HepG2 (cell line): ENCODE data around the gene ITIH3. TPM values are rescaled to one million over a fixed set of nuclear protein-coding genes. Genes with fewer than 3 reads are reported as not detected.

Source experiments
- AGO1 ChIP-seq: fragments of 200-400 bp; formaldehyde crosslinking; IDR thresholded peaks from 2 replicates; pipeline ENCODE4 v1.6.1; 2017; ENCODE audit warnings: mild to moderate bottlenecking, low read depth, low read length, moderate library complexity; ENCODE audit not compliant: poor library complexity, severe bottlenecking
- CREM ChIP-seq, 2 experiments: sonication (generic) in 1 of 2; formaldehyde crosslinking in 1 of 2; IDR thresholded peaks; 2 replicates each; pipeline versions ENCODE4 v1.4.0 to v1.6.1; 2016 to 2020; ENCODE audit warnings: antibody characterized with exemption in 1 of 2, mild to moderate bottlenecking in 1 of 2, missing genetic modification reagents in 1 of 2
- ELK4 ChIP-seq: sonication (generic); formaldehyde crosslinking; IDR thresholded peaks from 2 replicates; pipeline ENCODE4 v1.9.0; 2021; ENCODE audit warnings: missing genetic modification reagents, borderline replicate concordance
- GPBP1L1 ChIP-seq: sonication (generic); formaldehyde crosslinking; IDR thresholded peaks from 2 replicates; pipeline ENCODE4 v1.5.0; 2020; ENCODE audit warnings: mild to moderate bottlenecking, missing genetic modification reagents
- HNF4G ChIP-seq, 2 experiments: sonication (generic) in 1 of 2; formaldehyde crosslinking in 1 of 2; IDR thresholded peaks; 2 replicates each; pipeline versions ENCODE4 v1.4.0 to v1.6.1; 2011 to 2020; ENCODE audit warnings: borderline replicate concordance in 2 of 2, low read depth in 2 of 2, mild to moderate bottlenecking in 2 of 2, low read length in 1 of 2, missing genetic modification reagents in 1 of 2, moderate library complexity in 1 of 2
- ISX ChIP-seq: sonication (generic); formaldehyde crosslinking; conservative IDR thresholded peaks from 2 replicates; pipeline ENCODE4 v1.5.0; 2020; ENCODE audit warnings: missing genetic modification reagents
- KMT2A ChIP-seq: sonication (generic); formaldehyde crosslinking; IDR thresholded peaks from 2 replicates; pipeline ENCODE4 v1.4.0; 2020; ENCODE audit warnings: missing genetic modification reagents
- PCBP2 ChIP-seq: fragments of 200-400 bp; formaldehyde crosslinking; optimal IDR thresholded peaks from 2 replicates; pipeline ENCODE3; 2018; ENCODE audit warnings: low read length, low read depth; ENCODE audit not compliant: poor library complexity, severe bottlenecking
- PHF21A ChIP-seq: sonication (generic); formaldehyde crosslinking; IDR thresholded peaks from 2 replicates; pipeline ENCODE4 v1.5.0; 2020; ENCODE audit warnings: mild to moderate bottlenecking, missing genetic modification reagents
- PRDM4 ChIP-seq: sonication (generic); formaldehyde crosslinking; IDR thresholded peaks from 2 replicates; pipeline ENCODE4 v1.9.0; 2021; ENCODE audit warnings: missing genetic modification reagents, borderline replicate concordance
- REPIN1 ChIP-seq: sonication (generic); formaldehyde crosslinking; IDR thresholded peaks from 2 replicates; pipeline ENCODE4 v1.8.0; 2022; ENCODE audit warnings: missing genetic modification reagents, low read depth, mild to moderate bottlenecking, borderline replicate concordance
- USF2 ChIP-seq, 2 experiments: sonication (generic) in 1 of 2; formaldehyde crosslinking in 1 of 2; IDR thresholded peaks; 2 replicates each; pipeline versions ENCODE4 v1.5.1 to v1.6.1; 2011 to 2020; ENCODE audit warnings: borderline replicate concordance in 1 of 2, low read depth in 1 of 2, low read length in 1 of 2, mild to moderate bottlenecking in 1 of 2, missing genetic modification reagents in 1 of 2, moderate library complexity in 1 of 2
- YEATS2 ChIP-seq: sonication (generic); formaldehyde crosslinking; IDR thresholded peaks from 2 replicates; pipeline ENCODE4 v1.4.0; 2020; ENCODE audit warnings: missing genetic modification reagents, borderline replicate concordance
- ZC3H4 ChIP-seq: sonication (generic); formaldehyde crosslinking; IDR thresholded peaks from 2 replicates; pipeline ENCODE4 v1.4.0; 2020; ENCODE audit warnings: missing genetic modification reagents, borderline replicate concordance
- ZNF207 ChIP-seq: fragments of 450-650 bp; IDR thresholded peaks from 2 replicates; pipeline ENCODE4 v1.6.1; 2016; ENCODE audit warnings: antibody characterized with exemption, borderline replicate concordance
- ZNF230 ChIP-seq: sonication (generic); formaldehyde crosslinking; IDR thresholded peaks from 2 replicates; pipeline ENCODE4 v1.4.0; 2020; ENCODE audit warnings: mild to moderate bottlenecking, missing genetic modification reagents
- ZNF232 ChIP-seq: sonication (generic); formaldehyde crosslinking; IDR thresholded peaks from 2 replicates; pipeline ENCODE4 v1.4.0; 2020; ENCODE audit warnings: missing genetic modification reagents, borderline replicate concordance
- ZNF260 ChIP-seq: sonication (generic); formaldehyde crosslinking; IDR thresholded peaks from 2 replicates; pipeline ENCODE4 v1.4.0; 2020; ENCODE audit warnings: missing genetic modification reagents, low read depth, mild to moderate bottlenecking, borderline replicate concordance
- ZNF550 ChIP-seq: sonication (generic); formaldehyde crosslinking; IDR thresholded peaks from 2 replicates; pipeline ENCODE4 v1.4.0; 2020; ENCODE audit warnings: mild to moderate bottlenecking, missing genetic modification reagents, borderline replicate concordance
- ZNF607 ChIP-seq: sonication (generic); formaldehyde crosslinking; IDR thresholded peaks from 2 replicates; pipeline ENCODE4 v1.5.1; 2020; ENCODE audit warnings: missing genetic modification reagents, mild to moderate bottlenecking, borderline replicate concordance
- ZNF775 ChIP-seq: sonication (generic); formaldehyde crosslinking; IDR thresholded peaks from 2 replicates; pipeline ENCODE4 v1.4.0; 2020; ENCODE audit warnings: missing genetic modification reagents, mild to moderate bottlenecking, moderate library complexity, borderline replicate concordance
- polyA plus RNA-seq, 8 experiments: library from polyadenylated mRNA; depleted of rRNA in 3 of 8; stranded (reverse) in 7 of 8; unstranded in 1 of 8; fragments of >200 nt; fragmentation: Illumina TruSeq in 4 of 8; extraction: Trizol in 4 of 8; gene quantifications; 2 replicates each; pipeline versions ENCODE4 v1.2.1 to v1.2.3, GENCODE V29; 2011 to 2016; ENCODE audit warnings: low read depth in 4 of 8, missing spikeins in 1 of 8, mixed read lengths in 1 of 8; ENCODE audit not compliant: insufficient read depth in 1 of 8
- total RNA-seq, 5 experiments: library from RNA; depleted of rRNA; stranded (reverse); fragments of >200 nt; fragmentation: Illumina TruSeq; extraction: Trizol; gene quantifications; 2 replicates each; pipeline ENCODE4 v1.2.3, GENCODE V29; 2016; ENCODE audit warnings: low read depth in 1 of 5

ITIH3 gene
- total and polyA plus RNA-seq, 2 of the 13 experiments (the other 11 are each of a cell fraction or from before 2014, with no cell fraction given), result 105 to 632 TPM

- TF ChIP-seq PHF21A (CRISPR knock-in tag) (no peak), ZNF232 (CRISPR knock-in tag) (no peak), ZNF775 (CRISPR knock-in tag) (no peak), AGO1 (no peak), CREM (IDR thresholded peaks at IDR 0.05) (0 out of 2 replicates have a peak, but pooled peaks have one; percentile 16), CREM (CRISPR knock-in tag; IDR thresholded peaks at IDR 0.05) (no peak), PRDM4 (CRISPR knock-in tag) (no peak), ZC3H4 (CRISPR knock-in tag) (no peak), ZNF260 (no peak), ZNF550 (CRISPR knock-in tag) (no peak), KMT2A (CRISPR knock-in tag) (no peak), ZNF230 (no peak), GPBP1L1 (no peak), ZNF207 (no peak), USF2 (IDR thresholded peaks at IDR 0.05; ENCODE audit: low read depth, low read length) (no peak), USF2 (CRISPR knock-in tag; IDR thresholded peaks at IDR 0.05; ENCODE audit: borderline replicate concordance) (no peak), HNF4G (IDR thresholded peaks at IDR 0.05; ENCODE audit: borderline replicate concordance, low read depth, low read length) (no peak), HNF4G (CRISPR knock-in tag; IDR thresholded peaks at IDR 0.05; ENCODE audit: borderline replicate concordance, low read depth) (no peak), YEATS2 (no peak), PCBP2 (no peak), REPIN1 (CRISPR knock-in tag) (no peak), ZNF607 (CRISPR knock-in tag) (no peak), ISX (no peak), ELK4 (CRISPR knock-in tag) (no peak)
Measured at GRCh38 chr3:52845157-52845556, 50.6 kb downstream of the ITIH3 start (continued).
